Fibroblast of lung (primary cell): ENCODE measurements around the gene CBFA2T2. TPM values are rescaled to one million over a fixed set of nuclear protein-coding genes. Genes with fewer than 3 reads are reported as not detected.

ENCODE experiments used
- DNase-seq, 2 donors: peaks; one replicate each; pipeline versions ENCODE4 v3.0.0 to v3.0.0-alpha.2; 2010; ENCODE audit warnings: low read depth in 2 of 2
- H2AFZ ChIP-seq: 2 replicates; pipeline ENCODE4 v1.5.1; 2012; ENCODE audit warnings: low read length, control low read depth, inconsistent platforms
- H3K27ac ChIP-seq: 2 replicates; pipeline ENCODE4 v1.5.1; 2011; ENCODE audit warnings: low read length, control low read depth; ENCODE audit not compliant: insufficient read depth
- H3K27me3 ChIP-seq: 2 replicates; pipeline ENCODE4 v1.5.1; 2011; ENCODE audit warnings: mild to moderate bottlenecking, low read length; ENCODE audit not compliant: control insufficient read depth, insufficient read depth
- H3K36me3 ChIP-seq: 2 replicates; pipeline ENCODE4 v1.5.1; 2011; ENCODE audit warnings: low read length; ENCODE audit not compliant: control insufficient read depth, insufficient read depth
- H3K4me1 ChIP-seq: 2 replicates; pipeline ENCODE4 v1.5.1; 2011; ENCODE audit warnings: low read length; ENCODE audit not compliant: control insufficient read depth, insufficient read depth; ENCODE audit errors: extremely low read depth
- H3K4me2 ChIP-seq: 2 replicates; pipeline ENCODE4 v1.5.1; 2011; ENCODE audit warnings: low read length, control low read depth; ENCODE audit not compliant: insufficient read depth; ENCODE audit errors: extremely low read depth
- H3K4me3 ChIP-seq, 4 experiments: fragments of 200-600 bp in 1 of 4; sonication (generic) in 1 of 4; replicated peaks in 1 of 4; 2 replicates each; pipeline ENCODE4 v1.5.1; 2011 to 2016; ENCODE audit warnings: low read length in 4 of 4, low read depth in 3 of 4, mild to moderate bottlenecking in 3 of 4, control low read depth in 2 of 4, inconsistent platforms in 1 of 4, mixed read lengths in 1 of 4; ENCODE audit not compliant: insufficient read depth in 1 of 4; ENCODE audit errors: control extremely low read depth in 1 of 4
- H3K79me2 ChIP-seq: 2 replicates; pipeline ENCODE4 v1.5.1; 2012; ENCODE audit warnings: mild to moderate bottlenecking, low read length, inconsistent platforms; ENCODE audit not compliant: control insufficient read depth, insufficient read depth
- H3K9ac ChIP-seq: 2 replicates; pipeline ENCODE4 v1.5.1; 2011; ENCODE audit warnings: mild to moderate bottlenecking, low read length, control low read depth; ENCODE audit not compliant: insufficient read depth
- H3K9me3 ChIP-seq: 2 replicates; pipeline ENCODE4 v1.5.1; 2012; ENCODE audit warnings: low read depth, low read length; ENCODE audit not compliant: control insufficient read depth, insufficient read depth
- H4K20me1 ChIP-seq: 2 replicates; pipeline ENCODE4 v1.5.1; 2011; ENCODE audit warnings: low read length; ENCODE audit not compliant: control insufficient read depth, insufficient read depth; ENCODE audit errors: extremely low read depth
- EZH2 ChIP-seq: IDR thresholded peaks from 2 replicates; pipeline ENCODE4 v1.5.1; 2012; ENCODE audit warnings: low read length, control low read depth, mild to moderate bottlenecking; ENCODE audit errors: missing control alignments
- polyA plus RNA-seq, 2 donors: library from polyadenylated mRNA; depleted of rRNA in 1 of 2; stranded (reverse) in 1 of 2; unstranded in 1 of 2; fragments of >200 nt; gene quantifications; 2 replicates each; pipeline ENCODE4 v1.2.1, GENCODE V29; 2011 to 2012; ENCODE audit warnings: missing spikeins in 1 of 2
- total RNA-seq: library from RNA; depleted of rRNA; stranded (reverse); fragments of >200 nt; gene quantifications from 2 replicates; pipeline ENCODE4 v1.2.1, GENCODE V29; 2014
- TF ChIP-seq, protein P1 (sequence below), 2 donors: IDR thresholded peaks in 1 of 2; conservative IDR thresholded peaks in 1 of 2; 1 replicate in 1 of 2; 2 replicates in 1 of 2; pipeline ENCODE4 v1.5.1; 2011 to 2012; ENCODE audit warnings: low read length in 2 of 2, control low read depth in 1 of 2, inconsistent platforms in 1 of 2, low read depth in 1 of 2, mild to moderate bottlenecking in 1 of 2

The CBFA2T2 gene
- total and polyA plus RNA-seq, 2 donors (not counting 1 experiment from before 2014, with no cell fraction given): 5.6 to 7.3 TPM

DNA sequence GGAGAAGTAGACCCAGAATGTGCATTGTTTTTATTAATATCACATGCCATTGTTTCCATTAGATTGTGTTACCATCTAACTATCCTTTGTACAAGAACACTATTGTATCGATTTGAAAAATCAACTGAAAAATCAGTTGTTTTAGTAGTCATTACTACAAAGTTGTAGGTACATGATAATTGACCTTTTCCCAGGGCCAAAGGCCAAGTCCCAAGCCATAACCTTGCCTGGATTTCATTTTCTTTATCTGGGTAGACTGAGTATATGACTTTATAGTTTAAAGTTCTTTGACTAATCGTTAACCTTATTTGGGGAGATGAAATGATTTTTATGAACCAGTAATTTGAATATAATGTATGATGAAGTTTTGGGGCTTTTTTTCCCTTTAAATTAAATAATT lies 93.2 kb downstream of the CBFA2T2 start:
- Histone ChIP-seq H3K4me2 (no peak overlapping the region), H3K27me3 (no peaks in the 10 kb centered on the region), H3K9me3 (no peaks in the 10 kb centered on the region), H4K20me1 (no peaks in the 10 kb centered on the region), H3K36me3 (no peaks in the 10 kb centered on the region), H3K27ac (no peak overlapping the region), H2AFZ (no peak overlapping the region), H3K4me1 (peaks cover 2% of the 10 kb centered on the region), H3K4me3 (no peak overlapping the region), H3K79me2 (no peaks in the 10 kb centered on the region), H3K9ac (no peak overlapping the region)
- TF ChIP-seq, protein P1, sequence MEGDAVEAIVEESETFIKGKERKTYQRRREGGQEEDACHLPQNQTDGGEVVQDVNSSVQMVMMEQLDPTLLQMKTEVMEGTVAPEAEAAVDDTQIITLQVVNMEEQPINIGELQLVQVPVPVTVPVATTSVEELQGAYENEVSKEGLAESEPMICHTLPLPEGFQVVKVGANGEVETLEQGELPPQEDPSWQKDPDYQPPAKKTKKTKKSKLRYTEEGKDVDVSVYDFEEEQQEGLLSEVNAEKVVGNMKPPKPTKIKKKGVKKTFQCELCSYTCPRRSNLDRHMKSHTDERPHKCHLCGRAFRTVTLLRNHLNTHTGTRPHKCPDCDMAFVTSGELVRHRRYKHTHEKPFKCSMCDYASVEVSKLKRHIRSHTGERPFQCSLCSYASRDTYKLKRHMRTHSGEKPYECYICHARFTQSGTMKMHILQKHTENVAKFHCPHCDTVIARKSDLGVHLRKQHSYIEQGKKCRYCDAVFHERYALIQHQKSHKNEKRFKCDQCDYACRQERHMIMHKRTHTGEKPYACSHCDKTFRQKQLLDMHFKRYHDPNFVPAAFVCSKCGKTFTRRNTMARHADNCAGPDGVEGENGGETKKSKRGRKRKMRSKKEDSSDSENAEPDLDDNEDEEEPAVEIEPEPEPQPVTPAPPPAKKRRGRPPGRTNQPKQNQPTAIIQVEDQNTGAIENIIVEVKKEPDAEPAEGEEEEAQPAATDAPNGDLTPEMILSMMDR (conservative IDR thresholded peaks at IDR 0.05 in 1 of 2, IDR thresholded peaks at IDR 0.05 in 1 of 2; ENCODE audit: low read depth in 1 of 2, low read length in 2 of 2): no peak
- no peak for TF ChIP-seq EZH2
- no peak for DNase-seq

DNA sequence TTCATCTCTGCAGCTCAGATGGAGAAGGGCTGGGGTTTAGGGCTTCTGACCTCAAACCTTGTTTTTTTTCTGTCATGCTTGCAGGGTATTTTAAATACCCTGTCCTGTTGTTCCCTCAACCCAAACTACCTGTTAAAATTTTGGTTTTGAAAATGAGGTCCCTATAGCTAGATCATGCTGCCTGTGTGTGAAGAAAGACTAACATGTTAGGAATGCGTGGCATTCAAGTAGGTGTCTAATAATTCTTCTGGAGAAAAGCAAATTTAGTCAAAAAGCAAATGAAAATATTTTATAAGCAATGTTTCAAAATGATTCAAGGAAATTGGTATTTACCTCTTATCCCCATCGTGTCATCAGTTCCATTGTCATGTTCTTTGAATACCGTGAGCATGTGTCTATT lies 95.1 kb downstream of the CBFA2T2 start:
- H3K79me2 ChIP-seq: no peaks in the 10 kb centered on the region
- H4K20me1 ChIP-seq: no peaks in the 10 kb centered on the region
- H3K36me3 ChIP-seq: no peaks in the 10 kb centered on the region
- H3K4me2 ChIP-seq: no peak overlapping the region
- no peak overlapping the region for H2AFZ ChIP-seq
- no peak overlapping the region for H3K27ac ChIP-seq
- H3K9me3 ChIP-seq: no peaks in the 10 kb centered on the region
- H3K9ac ChIP-seq: no peak overlapping the region
- peak in 1 of 2 donors; percentile 49 for DNase-seq
- H3K4me1 ChIP-seq: no peaks in the 10 kb centered on the region
- H3K27me3 ChIP-seq: no peaks in the 10 kb centered on the region
- TF ChIP-seq EZH2: no peak
- TF ChIP-seq, protein P1 (conservative IDR thresholded peaks at IDR 0.05 in 1 of 2, IDR thresholded peaks at IDR 0.05 in 1 of 2; ENCODE audit: low read depth in 1 of 2, low read length in 2 of 2): no peak
- no peak overlapping the region for H3K4me3 ChIP-seq

DNA sequence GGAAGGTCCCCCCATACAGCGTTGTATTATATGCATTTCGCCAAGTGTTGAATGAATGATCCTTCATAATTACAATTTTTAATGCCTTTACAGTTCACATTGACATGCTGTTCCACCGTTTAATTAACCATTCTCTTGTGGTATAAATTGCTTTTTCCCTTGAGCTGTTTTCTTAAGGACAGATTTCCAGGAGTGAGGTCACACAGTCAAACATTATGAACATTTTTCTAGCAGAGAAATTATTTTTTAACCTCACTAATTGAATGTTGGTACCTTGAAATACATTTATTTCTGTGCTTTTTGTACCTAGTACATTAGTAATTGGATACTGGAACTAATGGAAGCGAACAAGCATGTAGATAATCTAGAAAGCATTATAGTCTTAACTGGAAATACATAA lies 95.5 kb downstream of the CBFA2T2 start:
- Histone ChIP-seq H3K79me2 (no peaks in the 10 kb centered on the region), H3K27me3 (no peaks in the 10 kb centered on the region), H3K4me1 (no peaks in the 10 kb centered on the region), H3K9ac (no peak overlapping the region), H2AFZ (no peak overlapping the region), H3K27ac (no peak overlapping the region), H3K4me3 (no peak overlapping the region), H3K4me2 (no peak overlapping the region), H4K20me1 (no peaks in the 10 kb centered on the region), H3K9me3 (no peaks in the 10 kb centered on the region), H3K36me3 (no peaks in the 10 kb centered on the region)
- no peak for DNase-seq
- TF ChIP-seq EZH2: no peak
